Gastroesophageal sphincter (tissue), 3 donors: Measurements from ENCODE around the gene ITPR2.

ENCODE experiments used
- EP300 ChIP-seq: sonication (generic); formaldehyde crosslinking; IDR thresholded peaks from one replicate; pipeline ENCODE4 v1.6.1; 2017; ENCODE audit warnings: antibody characterized with exemption, mild to moderate bottlenecking
- POLR2A ChIP-seq, 2 donors: fragments of 450-650 bp; IDR thresholded peaks; one replicate each; pipeline ENCODE4 v1.6.1; 2017; ENCODE audit warnings: antibody characterized with exemption in 2 of 2, mild to moderate bottlenecking in 2 of 2, moderate library complexity in 1 of 2
- POLR2AphosphoS5 ChIP-seq: sonication (generic); formaldehyde crosslinking; IDR thresholded peaks from one replicate; pipeline ENCODE4 v1.6.1; 2017; ENCODE audit warnings: antibody characterized with exemption
- TF ChIP-seq, protein P1 (sequence below), 4 experiments: fragments of 200-600 bp in 2 of 4; fragments of 450-650 bp in 2 of 4; sonication (generic) in 1 of 4; IDR thresholded peaks; one replicate each; pipeline ENCODE4 v1.5.1; 2017 to 2019; ENCODE audit warnings: antibody characterized with exemption in 4 of 4, mild to moderate bottlenecking in 2 of 4, moderate library complexity in 2 of 4

- TF ChIP-seq, protein P1, sequence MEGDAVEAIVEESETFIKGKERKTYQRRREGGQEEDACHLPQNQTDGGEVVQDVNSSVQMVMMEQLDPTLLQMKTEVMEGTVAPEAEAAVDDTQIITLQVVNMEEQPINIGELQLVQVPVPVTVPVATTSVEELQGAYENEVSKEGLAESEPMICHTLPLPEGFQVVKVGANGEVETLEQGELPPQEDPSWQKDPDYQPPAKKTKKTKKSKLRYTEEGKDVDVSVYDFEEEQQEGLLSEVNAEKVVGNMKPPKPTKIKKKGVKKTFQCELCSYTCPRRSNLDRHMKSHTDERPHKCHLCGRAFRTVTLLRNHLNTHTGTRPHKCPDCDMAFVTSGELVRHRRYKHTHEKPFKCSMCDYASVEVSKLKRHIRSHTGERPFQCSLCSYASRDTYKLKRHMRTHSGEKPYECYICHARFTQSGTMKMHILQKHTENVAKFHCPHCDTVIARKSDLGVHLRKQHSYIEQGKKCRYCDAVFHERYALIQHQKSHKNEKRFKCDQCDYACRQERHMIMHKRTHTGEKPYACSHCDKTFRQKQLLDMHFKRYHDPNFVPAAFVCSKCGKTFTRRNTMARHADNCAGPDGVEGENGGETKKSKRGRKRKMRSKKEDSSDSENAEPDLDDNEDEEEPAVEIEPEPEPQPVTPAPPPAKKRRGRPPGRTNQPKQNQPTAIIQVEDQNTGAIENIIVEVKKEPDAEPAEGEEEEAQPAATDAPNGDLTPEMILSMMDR (IDR thresholded peaks at IDR 0.05): no peak
- no peak for TF ChIP-seq EP300
- no peak for TF ChIP-seq POLR2A (IDR thresholded peaks at IDR 0.05)
- no peak for TF ChIP-seq POLR2AphosphoS5
Measured at GRCh38 chr12:26871985-26872384, 39.0 kb upstream of the ITPR2 start.
